HUES6 (cell line): ENCODE data around the gene RAB1A.

Experiments used
- H3K27ac ChIP-seq: 2 replicates; pipeline ENCODE4 v1.7.0; 2013; ENCODE audit warnings: low read depth, mild to moderate bottlenecking, low read length, inconsistent platforms
- H3K27me3 ChIP-seq: 2 replicates; pipeline ENCODE4 v1.6.1; 2013; ENCODE audit warnings: low read length; ENCODE audit not compliant: control insufficient read depth, insufficient read depth
- H3K36me3 ChIP-seq: 2 replicates; pipeline ENCODE4 v1.6.1; 2013; ENCODE audit warnings: low read length; ENCODE audit not compliant: control insufficient read depth, insufficient read depth
- H3K4me1 ChIP-seq: 2 replicates; pipeline ENCODE4 v1.6.1; 2013; ENCODE audit warnings: low read length; ENCODE audit not compliant: control insufficient read depth, insufficient read depth
- H3K4me3 ChIP-seq: 2 replicates; pipeline ENCODE4 v1.5.1; 2013; ENCODE audit warnings: low read depth, low read length
- H3K9ac ChIP-seq: one replicate; pipeline ENCODE4 v1.6.1; 2013; ENCODE audit warnings: mild to moderate bottlenecking, low read length
- H3K9me3 ChIP-seq: 2 replicates; pipeline ENCODE4 v1.6.1; 2013; ENCODE audit warnings: low read depth, low read length; ENCODE audit not compliant: control insufficient read depth, insufficient read depth

The RAB1A gene

DNA sequence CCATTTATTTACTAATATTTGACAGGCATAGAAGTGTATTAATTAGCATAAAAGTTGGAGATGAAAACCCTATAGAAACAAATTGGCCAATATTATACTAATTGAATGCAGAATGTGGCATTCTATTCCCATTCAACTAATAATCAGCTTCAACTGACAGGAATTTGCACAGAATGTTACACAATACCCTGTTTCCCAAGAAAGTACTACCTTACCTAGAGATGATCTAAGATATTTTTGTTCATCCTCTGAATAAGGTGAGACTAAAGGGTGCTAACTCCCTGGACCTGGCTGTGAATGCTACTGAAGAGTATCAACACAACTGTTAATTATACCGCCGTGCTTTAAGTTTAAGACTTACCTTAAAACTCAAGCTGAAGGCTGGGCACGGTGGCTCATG lies 44.8 kb downstream of the RAB1A start:
- Histone ChIP-seq H3K9ac (no peak overlapping the region), H3K27me3 (no peaks in the 10 kb centered on the region), H3K27ac (no peak overlapping the region), H3K4me3 (no peak overlapping the region), H3K9me3 (no peaks in the 10 kb centered on the region), H3K4me1 (no peaks in the 10 kb centered on the region), H3K36me3 (peaks cover 80% of the 10 kb centered on the region)

DNA sequence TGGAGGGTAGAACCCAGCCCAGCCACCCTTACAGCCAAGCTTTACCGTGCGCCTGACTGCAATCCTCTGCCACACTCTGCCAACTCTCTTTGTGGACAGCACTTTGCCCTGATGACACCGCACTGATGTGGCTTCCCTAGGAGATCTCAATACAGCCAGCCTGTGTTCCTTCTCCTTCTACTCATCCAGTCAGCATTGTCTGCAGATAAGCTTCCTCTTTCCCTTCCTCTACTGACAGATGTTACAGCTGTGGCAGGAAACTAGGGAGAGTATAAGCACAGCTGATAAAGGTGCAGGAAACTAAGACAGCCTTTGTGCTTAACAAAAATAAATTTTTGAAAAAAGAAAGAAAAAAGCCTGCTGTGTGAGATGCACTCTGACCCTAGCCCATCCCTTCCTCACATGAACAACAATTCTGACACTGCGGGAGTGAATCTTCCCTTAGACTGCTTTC lies 48.6 kb downstream of the RAB1A start:
- H3K9ac ChIP-seq, result no peak overlapping the region
- no peak overlapping the region for H3K4me3 ChIP-seq
- H3K36me3 ChIP-seq, result peaks cover 68% of the 10 kb centered on the region
- no peak overlapping the region for H3K27ac ChIP-seq
- no peaks in the 10 kb centered on the region for H3K9me3 ChIP-seq
- H3K27me3 ChIP-seq, result no peaks in the 10 kb centered on the region
- H3K4me1 ChIP-seq, result peaks cover 18% of the 10 kb centered on the region

DNA sequence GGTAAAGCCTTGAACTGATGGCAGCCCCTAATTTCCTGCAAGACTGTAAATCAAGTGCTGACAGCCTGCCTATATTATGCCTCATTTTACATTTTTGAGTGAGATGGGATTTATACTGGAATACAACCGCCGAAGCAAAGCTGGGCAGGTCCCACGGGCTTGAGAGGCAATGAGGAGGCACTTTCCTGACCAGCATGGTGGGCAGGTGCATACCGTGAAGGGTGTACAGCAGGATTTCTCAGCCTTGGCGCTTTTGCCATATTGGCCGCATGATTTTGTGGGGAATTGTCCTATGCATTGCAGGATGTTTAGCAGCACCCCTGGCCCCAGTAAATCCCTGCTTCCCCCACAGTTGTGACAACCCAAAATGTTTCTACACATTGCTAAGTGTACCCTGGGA lies 50.9 kb downstream of the RAB1A start:
- Histone ChIP-seq H3K27me3 (no peaks in the 10 kb centered on the region), H3K36me3 (peaks cover 63% of the 10 kb centered on the region), H3K9ac (no peak overlapping the region), H3K27ac (no peak overlapping the region), H3K9me3 (no peaks in the 10 kb centered on the region), H3K4me3 (no peak overlapping the region), H3K4me1 (peaks cover 28% of the 10 kb centered on the region)

DNA sequence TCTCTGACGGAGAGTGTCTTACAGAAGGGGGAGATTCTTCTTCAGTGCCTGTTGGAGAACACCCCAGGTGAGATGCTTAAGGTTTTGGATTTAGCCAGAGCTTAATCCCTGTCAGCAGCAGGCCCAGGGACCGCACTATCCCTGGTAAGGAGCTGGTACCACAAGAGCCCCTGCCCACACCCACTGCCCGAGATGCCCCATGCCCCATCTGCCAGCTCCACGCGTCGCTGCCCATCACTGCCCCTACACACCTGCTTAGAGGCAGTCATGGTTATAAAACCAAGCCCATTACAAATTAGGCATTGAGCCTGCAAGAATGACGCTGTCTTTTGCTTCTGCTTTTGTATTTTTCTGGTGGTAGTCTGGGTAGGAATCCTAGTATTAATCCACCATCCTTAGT lies 52.0 kb downstream of the RAB1A start:
- no peak overlapping the region for H3K27ac ChIP-seq

DNA sequence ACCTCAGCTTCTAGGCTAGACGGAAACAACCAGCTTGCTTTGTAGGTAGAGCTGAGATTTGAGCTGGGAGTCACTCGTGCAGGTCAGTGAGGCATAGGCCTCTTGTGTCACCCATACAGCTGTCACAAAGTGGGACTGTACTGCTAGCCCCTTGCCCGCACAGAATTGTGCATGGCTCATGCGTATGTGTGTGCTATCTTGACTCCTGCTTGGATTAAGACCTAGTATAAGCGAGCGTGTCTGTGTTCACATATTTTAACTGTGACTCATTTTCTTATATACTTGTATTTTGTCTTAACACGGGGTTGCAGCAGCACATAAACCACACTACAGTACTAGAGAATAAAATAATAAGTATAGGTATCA lies 53.6 kb downstream of the RAB1A start:
- Histone ChIP-seq H3K27ac (no peak overlapping the region), H3K9ac (no peak overlapping the region), H3K9me3 (no peaks in the 10 kb centered on the region), H3K36me3 (peaks cover 66% of the 10 kb centered on the region), H3K27me3 (no peaks in the 10 kb centered on the region), H3K4me1 (peaks cover 28% of the 10 kb centered on the region), H3K4me3 (no peak overlapping the region)

More for the DNA sequence above, 52.0 kb downstream of the RAB1A start:
- no peak overlapping the region for H3K9ac ChIP-seq
- H3K27me3 ChIP-seq, result no peaks in the 10 kb centered on the region
- H3K9me3 ChIP-seq, result no peaks in the 10 kb centered on the region
- H3K36me3 ChIP-seq, result peaks cover 63% of the 10 kb centered on the region
- peaks cover 28% of the 10 kb centered on the region for H3K4me1 ChIP-seq
- no peak overlapping the region for H3K4me3 ChIP-seq

DNA sequence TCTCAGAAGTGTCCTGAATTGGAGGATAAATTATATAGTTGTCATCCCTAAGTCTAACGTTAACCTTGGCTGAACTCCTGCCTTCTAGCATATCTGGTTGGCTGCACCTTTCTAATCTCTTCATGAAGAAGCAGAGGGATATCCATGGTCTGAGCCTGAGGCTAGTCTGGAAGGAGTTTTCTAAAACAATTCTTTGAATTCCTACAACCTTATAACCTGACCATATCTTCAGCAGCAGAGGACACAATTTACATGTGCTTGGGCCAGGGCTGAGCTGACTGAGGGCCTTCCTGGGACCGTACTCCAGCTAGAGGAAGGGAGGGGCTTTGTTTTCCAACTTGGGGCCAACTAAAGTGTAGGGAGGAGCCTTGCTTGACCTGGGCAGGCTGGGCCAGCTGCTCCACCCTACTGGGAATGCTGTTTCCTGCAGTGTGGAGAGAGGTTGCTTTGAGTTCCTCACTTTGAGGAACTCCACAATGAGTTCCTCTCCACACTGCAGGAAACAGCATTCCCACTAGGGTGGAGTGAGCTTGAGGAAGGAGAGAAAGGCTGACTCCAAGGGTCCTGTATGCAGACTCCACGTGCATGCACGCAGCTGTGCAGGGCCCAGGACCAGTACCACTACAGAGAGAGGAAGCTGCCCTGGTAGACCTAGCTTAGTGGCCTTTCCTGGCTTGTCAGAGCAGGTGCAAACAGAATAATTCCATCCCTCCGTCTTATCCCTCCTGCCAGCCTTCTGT lies 54.1 kb downstream of the RAB1A start:
- Histone ChIP-seq H3K9me3 (no peaks in the 10 kb centered on the region), H3K4me3 (no peak overlapping the region), H3K36me3 (peaks cover 69% of the 10 kb centered on the region), H3K27me3 (no peaks in the 10 kb centered on the region), H3K9ac (no peak overlapping the region), H3K27ac (no peak overlapping the region), H3K4me1 (peaks cover 28% of the 10 kb centered on the region)

DNA sequence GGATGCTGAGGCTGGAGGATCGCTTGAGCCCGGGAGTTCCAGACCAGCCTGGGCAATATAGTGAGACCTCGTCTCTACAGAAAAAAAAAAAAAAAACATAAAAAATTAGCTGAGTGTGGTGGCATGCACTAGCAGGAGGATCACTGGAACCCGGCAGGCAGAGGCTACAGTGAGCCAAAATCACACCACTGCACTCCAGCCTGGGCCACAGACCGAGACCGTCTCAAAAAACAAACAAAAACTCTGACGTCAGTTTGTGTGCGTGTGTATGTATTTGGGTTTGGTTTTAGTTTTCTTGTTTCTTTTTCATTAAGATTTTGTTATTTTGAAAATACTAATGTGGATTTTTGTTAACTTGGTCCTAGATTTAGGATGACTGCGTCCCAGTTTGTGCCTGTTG lies 54.7 kb downstream of the RAB1A start:
- H3K36me3 ChIP-seq, result peaks cover 75% of the 10 kb centered on the region
- H3K27me3 ChIP-seq, result no peaks in the 10 kb centered on the region
- no peaks in the 10 kb centered on the region for H3K9me3 ChIP-seq
- H3K4me3 ChIP-seq, result no peak overlapping the region
- H3K27ac ChIP-seq, result no peak overlapping the region
- H3K9ac ChIP-seq, result no peak overlapping the region
- H3K4me1 ChIP-seq, result peaks cover 32% of the 10 kb centered on the region

DNA sequence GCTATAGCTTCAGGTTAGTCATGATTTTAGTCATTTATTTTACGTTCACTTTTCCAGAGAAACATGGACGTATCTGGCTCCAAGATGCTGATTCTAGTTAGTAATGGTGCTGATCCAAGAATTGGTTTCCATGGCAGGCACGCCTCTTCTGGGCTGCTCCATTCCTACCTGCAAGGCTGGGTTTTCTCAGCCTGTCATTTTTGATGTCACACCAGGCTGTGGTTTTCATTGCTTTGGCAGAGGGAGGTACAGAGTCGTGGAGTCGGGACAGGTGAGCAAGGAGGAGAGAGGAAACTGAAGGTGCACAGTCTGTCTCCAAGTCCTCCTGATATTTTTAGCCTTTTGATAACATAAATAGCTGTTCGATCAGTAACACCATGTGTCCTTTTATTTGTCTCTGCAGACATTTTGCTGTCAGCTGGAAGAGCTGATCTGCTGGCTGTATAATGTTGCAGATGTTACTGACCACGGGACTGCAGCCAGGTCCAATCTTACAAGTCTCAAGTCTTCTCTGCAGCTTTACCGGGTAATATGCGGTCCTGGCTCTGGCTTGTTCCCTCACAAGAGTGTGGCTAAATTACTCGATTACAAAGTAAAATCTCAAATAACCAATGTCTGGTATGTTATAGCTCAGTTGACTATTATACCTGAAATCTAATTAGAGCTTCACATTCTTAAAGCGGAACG lies 55.9 kb downstream of the RAB1A start:
- Histone ChIP-seq H3K9ac (no peak overlapping the region), H3K27ac (no peak overlapping the region), H3K27me3 (no peaks in the 10 kb centered on the region), H3K9me3 (no peaks in the 10 kb centered on the region), H3K36me3 (peaks cover 75% of the 10 kb centered on the region), H3K4me1 (peaks cover 33% of the 10 kb centered on the region), H3K4me3 (no peak overlapping the region)

DNA sequence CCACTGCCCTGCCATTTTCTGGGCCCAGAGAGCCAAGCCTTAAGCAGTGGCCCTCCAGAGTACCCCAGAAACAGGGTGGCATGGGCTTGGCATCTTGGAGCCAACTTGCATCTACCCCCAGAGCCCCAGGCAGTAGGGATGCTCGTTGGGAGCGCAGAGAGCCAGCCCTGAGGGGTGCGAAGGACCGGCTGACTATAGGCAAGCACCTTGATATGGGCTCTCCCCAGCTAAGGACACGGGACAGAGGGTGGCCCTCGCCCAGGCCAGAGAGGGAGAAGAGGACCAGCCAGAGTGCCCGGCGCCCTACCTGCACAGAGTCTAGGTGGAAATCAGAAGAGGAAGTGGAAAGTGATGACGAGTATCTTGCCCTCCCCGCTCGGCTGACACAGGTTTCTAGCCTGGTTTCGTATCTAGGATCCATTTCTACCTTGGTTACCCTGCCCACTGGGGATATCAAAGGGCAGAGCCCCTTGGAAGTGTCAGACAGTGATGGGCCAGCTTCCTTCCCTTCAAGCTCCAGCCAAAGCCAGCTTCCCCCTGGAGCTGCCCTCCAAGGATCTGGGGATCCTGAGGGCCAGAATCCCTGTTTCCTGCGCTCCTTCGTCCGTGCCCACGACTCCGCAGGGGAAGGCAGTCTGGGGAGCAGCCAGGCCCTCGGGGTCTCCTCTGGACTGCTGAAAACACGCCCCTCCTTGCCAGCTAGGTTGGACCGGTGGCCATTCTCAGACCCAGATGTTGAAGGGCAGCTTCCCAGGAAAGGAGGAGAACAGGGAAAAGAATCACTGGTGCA lies 57.5 kb downstream of the RAB1A start:
- H3K9me3 ChIP-seq, result no peaks in the 10 kb centered on the region

DNA sequence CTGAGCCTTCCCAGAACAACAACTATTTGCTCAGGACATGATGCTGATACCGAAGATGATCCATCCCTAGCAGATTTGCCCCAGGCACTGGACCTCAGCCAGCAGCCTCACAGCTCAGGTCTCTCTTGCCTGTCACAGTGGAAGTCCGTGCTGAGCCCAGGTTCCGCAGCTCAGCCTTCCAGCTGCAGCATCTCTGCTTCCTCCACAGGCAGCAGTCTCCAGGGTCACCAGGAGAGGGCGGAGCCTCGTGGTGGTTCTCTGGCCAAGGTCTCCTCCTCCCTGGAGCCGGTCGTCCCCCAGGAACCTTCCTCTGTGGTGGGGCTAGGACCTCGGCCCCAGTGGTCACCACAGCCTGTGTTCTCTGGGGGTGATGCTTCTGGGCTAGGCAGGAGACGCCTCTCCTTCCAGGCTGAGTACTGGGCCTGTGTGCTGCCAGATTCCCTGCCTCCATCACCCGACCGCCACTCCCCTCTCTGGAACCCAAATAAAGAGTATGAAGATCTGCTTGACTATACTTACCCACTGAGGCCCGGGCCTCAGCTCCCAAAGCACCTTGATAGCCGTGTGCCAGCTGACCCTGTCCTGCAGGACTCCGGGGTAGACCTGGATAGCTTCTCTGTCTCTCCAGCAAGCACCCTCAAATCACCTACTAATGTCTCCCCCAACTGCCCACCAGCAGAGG lies 58.3 kb downstream of the RAB1A start:
- H3K9ac ChIP-seq, result no peak overlapping the region
- no peaks in the 10 kb centered on the region for H3K9me3 ChIP-seq
- no peaks in the 10 kb centered on the region for H3K27me3 ChIP-seq
- no peak overlapping the region for H3K4me3 ChIP-seq
- peaks cover 19% of the 10 kb centered on the region for H3K4me1 ChIP-seq
- peaks cover 62% of the 10 kb centered on the region for H3K36me3 ChIP-seq
- H3K27ac ChIP-seq, result no peak overlapping the region

More for the DNA sequence above, 57.5 kb downstream of the RAB1A start:
- Histone ChIP-seq H3K27ac (no peak overlapping the region), H3K9ac (no peak overlapping the region), H3K4me3 (no peak overlapping the region), H3K4me1 (peaks cover 22% of the 10 kb centered on the region), H3K27me3 (no peaks in the 10 kb centered on the region), H3K36me3 (peaks cover 62% of the 10 kb centered on the region)
